ENCODE measurements around the gene RHOBTB1.

The RHOBTB1 gene

DNA sequence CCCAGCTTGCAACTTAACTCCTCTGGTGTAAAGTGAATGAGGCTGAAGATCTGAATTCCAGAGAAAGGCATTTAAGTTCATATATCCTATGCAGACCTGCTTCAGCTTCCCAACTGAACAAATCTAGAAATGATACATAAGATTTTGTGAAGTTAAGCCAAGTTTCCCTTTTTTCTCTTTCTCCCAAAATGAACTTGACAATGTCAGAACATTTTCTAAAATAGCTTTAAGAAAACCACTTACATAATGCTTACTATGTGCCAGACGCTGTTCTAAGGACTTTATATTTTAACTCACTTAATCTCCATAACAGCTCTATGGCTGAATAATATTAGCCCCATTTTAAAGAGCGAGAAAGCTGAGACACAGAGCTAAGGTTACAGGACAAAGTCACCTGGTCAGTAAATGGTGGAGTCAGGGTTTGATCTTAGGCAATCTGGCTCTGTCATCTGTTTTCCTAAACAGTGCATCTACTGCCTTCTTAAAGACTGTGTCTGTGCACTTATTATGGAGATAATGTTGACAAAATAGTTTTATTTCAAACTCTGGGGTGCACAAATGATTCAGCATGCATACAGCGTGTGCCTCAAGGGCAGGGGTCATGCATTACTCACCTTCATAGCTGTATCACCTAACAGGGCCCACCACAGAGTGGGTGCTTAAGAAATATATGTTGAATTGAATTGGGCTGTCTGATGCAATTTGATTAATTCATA is 66.8 kb downstream of the RHOBTB1 start:
- no peak for TF ChIP-seq POLR2A (IDR thresholded peaks at IDR 0.05; ENCODE audit: low read depth, low read length)
- no peak for TF ChIP-seq POLR2AphosphoS5 (IDR thresholded peaks at IDR 0.05; ENCODE audit: low read depth, low read length)
- TF ChIP-seq TAF1 (IDR thresholded peaks at IDR 0.05; ENCODE audit: borderline replicate concordance, low read depth, low read length) = no peak
- no peak for DNase-seq (ENCODE audit: insufficient read length)
- FAIRE-seq = no peak

DNA sequence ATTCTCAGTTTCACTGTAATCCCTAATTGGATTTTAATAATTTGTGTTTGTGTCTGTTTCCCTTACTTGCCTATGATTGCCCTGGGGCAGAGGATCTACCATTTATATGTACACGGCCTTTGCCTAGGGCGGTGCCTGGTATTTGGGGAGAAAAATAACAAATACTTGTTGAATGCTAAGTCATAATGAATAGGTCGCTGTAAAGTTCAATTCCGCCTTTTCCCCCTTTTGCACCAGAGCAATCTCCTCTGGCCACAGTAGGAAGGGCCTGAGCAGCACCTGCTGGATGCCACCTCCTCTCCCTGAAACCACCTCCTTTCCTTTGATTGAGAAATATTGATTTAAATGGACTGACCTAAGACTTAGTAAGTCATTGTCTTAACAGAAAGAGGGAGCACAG is 70.2 kb downstream of the RHOBTB1 start:
- FAIRE-seq (no peak), DNase-seq (ENCODE audit: insufficient read length) (no peak)
- TF ChIP-seq POLR2A (IDR thresholded peaks at IDR 0.05; ENCODE audit: low read depth, low read length) (no peak), POLR2AphosphoS5 (IDR thresholded peaks at IDR 0.05; ENCODE audit: low read depth, low read length) (no peak), TAF1 (IDR thresholded peaks at IDR 0.05; ENCODE audit: borderline replicate concordance, low read depth, low read length) (no peak)

DNA sequence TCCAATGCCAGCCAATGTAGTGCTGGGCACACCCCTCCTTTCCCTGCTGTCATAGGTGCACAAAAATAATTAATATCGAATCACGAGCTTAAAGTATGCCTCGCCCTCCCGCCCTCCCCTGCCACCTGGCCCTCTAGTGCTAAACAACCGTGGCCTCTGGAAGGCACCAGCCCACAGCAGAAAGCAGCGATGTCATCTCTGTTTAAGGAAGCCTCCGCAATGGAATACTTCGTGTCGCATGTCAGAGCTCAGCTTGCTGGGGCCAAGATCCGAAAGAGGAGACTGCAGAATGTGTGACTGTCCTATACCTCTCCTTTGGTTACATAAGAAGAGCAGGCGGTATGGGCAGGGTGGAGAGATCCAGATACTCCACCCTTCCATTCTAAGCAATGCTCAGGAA is 71.5 kb downstream of the RHOBTB1 start:
- FAIRE-seq (no peak), DNase-seq (ENCODE audit: insufficient read length) (no peak)
- TF ChIP-seq TAF1 (IDR thresholded peaks at IDR 0.05; ENCODE audit: borderline replicate concordance, low read depth, low read length) = no peak
- TF ChIP-seq POLR2A (IDR thresholded peaks at IDR 0.05; ENCODE audit: low read depth, low read length) = no peak
- TF ChIP-seq POLR2AphosphoS5 (IDR thresholded peaks at IDR 0.05; ENCODE audit: low read depth, low read length) = no peak

DNA sequence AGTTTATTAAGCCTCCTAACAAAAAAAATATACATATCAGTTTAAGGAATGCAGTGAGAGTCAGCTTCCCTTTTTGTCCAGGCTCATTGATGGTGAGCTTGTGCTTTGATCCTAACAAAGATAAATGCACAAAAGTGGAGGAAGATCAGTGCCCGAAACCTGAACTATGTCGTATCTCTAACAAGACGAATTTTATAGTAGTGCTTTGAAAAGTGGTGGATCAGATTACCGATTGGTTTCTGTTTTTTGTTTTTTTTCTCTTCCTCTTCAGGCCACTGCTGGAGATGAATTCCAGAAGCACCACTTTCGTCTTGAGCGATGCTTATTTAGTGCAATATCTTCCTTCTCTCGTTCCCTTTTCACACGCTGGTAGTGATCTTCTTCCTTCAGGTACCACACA is 72.8 kb downstream of the RHOBTB1 start:
- TF ChIP-seq TAF1 (IDR thresholded peaks at IDR 0.05; ENCODE audit: borderline replicate concordance, low read depth, low read length) (no peak), POLR2AphosphoS5 (IDR thresholded peaks at IDR 0.05; ENCODE audit: low read depth, low read length) (no peak), POLR2A (IDR thresholded peaks at IDR 0.05; ENCODE audit: low read depth, low read length) (no peak)
- FAIRE-seq = no peak

DNA sequence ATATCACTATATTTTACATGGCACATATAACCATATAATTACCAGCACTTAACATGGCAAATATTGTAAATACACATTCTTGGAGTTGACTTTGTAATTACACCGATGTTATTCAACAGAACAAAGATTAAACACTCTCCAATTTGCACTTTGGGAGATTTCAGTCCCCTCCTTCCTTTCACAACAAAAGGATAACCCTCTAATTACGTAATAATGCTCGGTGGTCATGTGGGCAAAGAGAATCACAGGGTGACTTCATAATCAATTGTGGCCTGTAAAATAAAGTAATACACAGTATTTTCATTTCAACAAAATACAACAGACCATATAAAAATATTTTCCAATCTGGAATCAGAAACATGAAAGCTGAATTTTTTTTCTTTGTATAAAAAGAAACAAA is 73.2 kb downstream of the RHOBTB1 start:
- FAIRE-seq (no peak), DNase-seq (ENCODE audit: insufficient read length) (no peak)

More for the DNA sequence above, 72.8 kb downstream of the RHOBTB1 start:
- DNase-seq (ENCODE audit: insufficient read length) = no peak

DNA sequence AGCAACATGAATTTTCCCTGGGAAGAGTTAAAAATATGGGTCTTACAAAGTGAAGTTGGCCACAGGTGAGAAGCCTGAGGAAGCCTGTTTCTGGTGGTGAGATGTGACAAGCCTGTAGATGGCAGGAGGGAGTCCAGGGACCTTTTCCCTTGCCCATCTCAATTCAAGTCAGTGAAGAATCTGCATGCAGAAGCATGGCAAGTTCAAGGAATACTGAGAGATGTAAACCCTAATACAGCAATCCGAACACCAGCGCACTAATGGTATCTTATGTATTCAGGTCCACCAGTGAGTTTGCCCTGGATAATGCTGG is 73.6 kb downstream of the RHOBTB1 start:
- FAIRE-seq (no peak), DNase-seq (ENCODE audit: insufficient read length) (no peak)
- TF ChIP-seq TAF1 (IDR thresholded peaks at IDR 0.05; ENCODE audit: borderline replicate concordance, low read depth, low read length) = no peak
- TF ChIP-seq POLR2A (IDR thresholded peaks at IDR 0.05; ENCODE audit: low read depth, low read length) = no peak
- TF ChIP-seq POLR2AphosphoS5 (IDR thresholded peaks at IDR 0.05; ENCODE audit: low read depth, low read length) = no peak

More for the DNA sequence above, 73.2 kb downstream of the RHOBTB1 start:
- TF ChIP-seq POLR2AphosphoS5 (IDR thresholded peaks at IDR 0.05; ENCODE audit: low read depth, low read length) = no peak
- no peak for TF ChIP-seq TAF1 (IDR thresholded peaks at IDR 0.05; ENCODE audit: borderline replicate concordance, low read depth, low read length)
- TF ChIP-seq POLR2A (IDR thresholded peaks at IDR 0.05; ENCODE audit: low read depth, low read length) = no peak

DNA sequence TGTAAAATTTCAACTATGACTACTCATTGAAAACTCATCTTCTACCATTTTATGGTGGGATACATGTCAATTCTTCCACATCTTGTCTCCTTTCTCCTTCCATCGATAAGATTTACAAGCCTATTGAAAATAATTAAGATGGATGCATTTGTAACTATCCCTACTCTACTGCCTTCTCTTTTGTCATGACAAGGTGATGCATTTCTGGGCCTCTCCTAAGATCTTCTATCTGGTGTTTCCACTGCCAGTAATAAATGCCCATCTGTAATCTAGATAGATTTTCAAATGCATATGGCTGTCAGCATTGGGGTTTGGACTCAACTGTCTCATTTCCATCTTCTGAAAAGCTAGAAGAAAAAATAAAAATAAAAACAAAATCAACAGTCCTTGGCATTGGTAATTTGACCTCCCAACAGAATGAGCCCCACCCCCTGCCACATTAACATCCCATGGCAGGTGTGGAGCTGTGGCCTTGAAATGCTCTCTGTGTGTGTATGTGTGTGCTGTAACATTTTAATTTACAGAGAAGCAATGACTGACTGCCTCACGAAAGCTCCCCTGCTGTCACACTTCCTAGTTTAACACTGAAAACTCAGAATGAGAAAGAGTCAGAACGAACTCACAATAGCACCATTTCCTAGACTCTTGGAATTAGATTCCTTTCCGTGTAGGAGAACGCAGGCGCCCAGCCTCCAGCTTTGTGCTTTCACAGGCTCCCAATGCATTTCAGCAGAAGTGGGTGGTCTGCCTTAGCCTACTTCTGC is 74.2 kb downstream of the RHOBTB1 start:
- no peak for FAIRE-seq
- TF ChIP-seq POLR2AphosphoS5 (IDR thresholded peaks at IDR 0.05; ENCODE audit: low read depth, low read length) = no peak
- no peak for TF ChIP-seq POLR2A (IDR thresholded peaks at IDR 0.05; ENCODE audit: low read depth, low read length)
- no peak for TF ChIP-seq TAF1 (IDR thresholded peaks at IDR 0.05; ENCODE audit: borderline replicate concordance, low read depth, low read length)
- DNase-seq (ENCODE audit: insufficient read length) = no peak

DNA sequence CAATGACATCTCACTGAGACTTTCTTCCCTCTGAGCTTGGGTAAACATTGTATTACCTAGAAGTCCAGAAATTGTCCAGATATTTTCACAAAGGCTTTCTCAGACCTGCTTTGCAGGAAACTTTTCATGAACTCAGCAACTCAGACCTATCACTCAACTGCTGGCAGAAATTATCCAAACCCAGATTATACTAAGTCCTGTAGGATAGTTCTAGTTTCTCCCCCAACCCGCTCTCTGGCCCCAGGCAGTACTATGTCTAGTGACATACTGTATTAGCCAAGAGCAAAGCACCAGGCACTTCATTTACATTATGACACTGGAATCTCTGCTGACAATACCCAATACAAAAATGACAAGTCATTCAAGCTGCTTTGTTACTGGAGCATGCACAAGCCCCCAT is 75.0 kb downstream of the RHOBTB1 start:
- no peak for FAIRE-seq
- no peak for TF ChIP-seq POLR2A (IDR thresholded peaks at IDR 0.05; ENCODE audit: low read depth, low read length)
- TF ChIP-seq POLR2AphosphoS5 (IDR thresholded peaks at IDR 0.05; ENCODE audit: low read depth, low read length) = no peak
- TF ChIP-seq TAF1 (IDR thresholded peaks at IDR 0.05; ENCODE audit: borderline replicate concordance, low read depth, low read length) = no peak

DNA sequence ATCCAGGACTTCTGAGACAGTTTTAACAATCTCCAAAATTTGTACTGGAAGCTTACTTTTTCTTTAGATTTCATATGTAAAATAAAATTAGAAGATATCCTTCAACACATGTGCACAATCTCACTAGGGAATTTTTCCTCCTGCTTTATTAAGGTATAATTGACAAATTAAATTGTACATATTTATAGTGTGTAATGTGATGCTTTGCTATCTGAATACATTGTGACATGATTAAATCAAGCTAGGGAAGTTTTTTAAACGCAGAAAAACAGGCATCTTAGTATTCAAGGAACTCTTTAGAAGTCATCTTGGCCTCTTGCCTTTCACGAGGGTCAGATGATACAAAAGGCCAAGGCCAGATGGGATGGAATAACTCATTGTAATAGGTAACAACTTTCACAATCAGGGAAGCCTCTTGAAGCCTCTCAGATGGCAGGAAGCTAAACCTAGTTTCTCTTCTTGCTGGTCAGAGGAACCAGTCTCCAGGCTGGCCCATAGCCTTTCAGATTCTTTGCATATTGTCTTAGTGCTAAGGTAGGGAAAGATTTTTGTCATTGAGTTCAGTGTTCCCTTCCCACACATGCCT is 78.7 kb downstream of the RHOBTB1 start:
- no peak for FAIRE-seq
- no peak for DNase-seq (ENCODE audit: insufficient read length)
- TF ChIP-seq TAF1 (IDR thresholded peaks at IDR 0.05; ENCODE audit: borderline replicate concordance, low read depth, low read length) (no peak), POLR2AphosphoS5 (IDR thresholded peaks at IDR 0.05; ENCODE audit: low read depth, low read length) (no peak), POLR2A (IDR thresholded peaks at IDR 0.05; ENCODE audit: low read depth, low read length) (no peak)

More for the DNA sequence above, 75.0 kb downstream of the RHOBTB1 start:
- no peak for DNase-seq (ENCODE audit: insufficient read length)

DNA sequence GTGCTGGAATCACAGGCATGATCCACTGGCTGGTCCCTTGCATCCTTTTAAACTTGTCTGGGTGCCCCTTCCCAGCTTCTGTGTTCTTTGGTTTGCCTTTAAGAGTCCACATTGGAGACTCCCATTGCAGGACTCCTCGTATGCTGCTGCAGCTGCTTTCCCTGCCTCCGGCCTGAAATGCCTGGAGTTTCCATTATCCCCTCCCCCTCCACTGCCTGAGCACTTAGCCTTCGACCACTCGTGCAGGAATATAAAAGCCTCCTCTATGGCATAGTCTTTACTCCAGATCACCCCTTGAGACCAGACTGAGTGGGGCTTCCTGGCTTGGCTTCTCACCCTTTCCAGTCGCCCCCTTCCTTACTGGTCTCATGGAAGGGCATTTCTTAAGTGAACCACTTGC is 80.2 kb downstream of the RHOBTB1 start:
- no peak for TF ChIP-seq TAF1 (IDR thresholded peaks at IDR 0.05; ENCODE audit: borderline replicate concordance, low read depth, low read length)
- no peak for TF ChIP-seq POLR2A (IDR thresholded peaks at IDR 0.05; ENCODE audit: low read depth, low read length)
- no peak for TF ChIP-seq POLR2AphosphoS5 (IDR thresholded peaks at IDR 0.05; ENCODE audit: low read depth, low read length)
- no peak for DNase-seq (ENCODE audit: insufficient read length)

DNA sequence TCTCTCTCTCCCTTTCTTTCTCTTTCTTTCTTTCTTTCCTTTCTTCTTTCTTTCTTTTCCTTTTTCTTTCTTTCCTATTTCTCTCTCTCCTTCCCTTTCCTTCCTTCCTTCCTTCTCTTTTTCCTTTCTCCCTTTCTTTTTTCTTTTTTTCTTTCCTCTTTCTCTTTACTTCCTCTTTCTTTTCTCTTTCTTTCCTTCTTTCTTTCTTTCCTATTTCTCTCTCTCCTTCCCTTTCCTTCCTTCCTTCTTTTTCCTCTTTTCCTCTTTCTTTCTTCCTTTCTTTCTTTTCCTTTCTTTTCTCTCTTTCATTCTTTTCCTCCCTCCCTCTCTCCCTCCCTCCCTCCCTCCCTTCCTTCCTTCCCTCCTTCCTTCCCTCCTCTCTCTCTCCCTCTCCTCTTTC is 81.5 kb downstream of the RHOBTB1 start:
- DNase-seq (ENCODE audit: insufficient read length) = no peak
- no peak for FAIRE-seq
- TF ChIP-seq POLR2AphosphoS5 (IDR thresholded peaks at IDR 0.05; ENCODE audit: low read depth, low read length) (no peak), TAF1 (IDR thresholded peaks at IDR 0.05; ENCODE audit: borderline replicate concordance, low read depth, low read length) (no peak), POLR2A (IDR thresholded peaks at IDR 0.05; ENCODE audit: low read depth, low read length) (no peak)

More for the DNA sequence above, 80.2 kb downstream of the RHOBTB1 start:
- no peak for FAIRE-seq

Measured in GM12892 (cell line).